HepG2 (cell line): Measurements from ENCODE around the gene CLEC19A. TPM values are rescaled to one million over a fixed set of nuclear protein-coding genes. Genes with fewer than 3 reads are reported as not detected.

Experiments
- ATAC-seq: fragments of 200-7000 bp; cut with Tn5 transposase; 3 replicates; pipeline ENCODE4 v1.9.1; 2020; ENCODE audit warnings: mild to moderate bottlenecking, moderate library complexity
- BruUV-seq: library from RNA; stranded (reverse); fragments of 400-500 nt; replicated peaks from 2 replicates; lab custom pipeline; 2021; lab: Mats Ljungman, UMichigan
- CTCF ChIA-PET: fragments of 300-600 bp; formaldehyde crosslinking; extraction: SDS; loops from one replicate; lab custom pipeline; 2021; ENCODE audit warnings: low total read pairs, inconsistent platforms, low intra/inter-chr PET ratio; lab: Yijun Ruan, JAX
- POLR2A ChIA-PET: fragments of 350-600 bp; sonication (Branson Sonifier 250); formaldehyde crosslinking; loops from one replicate; lab custom pipeline; 2020; ENCODE audit warnings: antibody characterized with exemption, inconsistent platforms; lab: Yijun Ruan, JAX
- DNase-seq: peaks from one replicate; pipeline ENCODE4 v3.0.0-alpha.2; 2015; ENCODE audit warnings: low spot score
- FAIRE-seq: peaks from 3 replicates; lab custom pipeline; 2011; peaks lifted over from hg19 to GRCh38; lab: Jason Lieb, UNC
- H2AFZ ChIP-seq: one replicate; pipeline ENCODE4 v1.6.1; 2011; ENCODE audit warnings: low read length, inconsistent platforms
- H3K27ac ChIP-seq: fragments of 300-600 bp; 3 replicates; pipeline ENCODE4 v1.8.0; 2011; ENCODE audit warnings: mixed run types, mild to moderate bottlenecking, mixed read lengths, low read length, inconsistent platforms; ENCODE audit not compliant: insufficient read depth; ENCODE audit errors: extremely low read length
- H3K27me3 ChIP-seq, 2 experiments: fragments of 200-600 bp in 1 of 2; 2 replicates in 1 of 2; 3 replicates in 1 of 2; pipeline versions ENCODE4 v1.6.0 to v1.8.0; 2011; ENCODE audit warnings: low read length in 2 of 2, mild to moderate bottlenecking in 2 of 2, moderate library complexity in 2 of 2, inconsistent platforms in 1 of 2; ENCODE audit not compliant: insufficient read depth in 2 of 2, control insufficient read depth in 1 of 2
- H3K36me3 ChIP-seq, 2 experiments: fragments of 200-600 bp in 1 of 2; replicated peaks in 1 of 2; 2 replicates in 1 of 2; 3 replicates in 1 of 2; pipeline versions ENCODE4 v1.5.1 to v1.8.0; 2011; ENCODE audit warnings: low read length in 2 of 2, inconsistent platforms in 1 of 2; ENCODE audit not compliant: insufficient read depth in 2 of 2, control insufficient read depth in 1 of 2
- H3K4me1 ChIP-seq: 2 replicates; pipeline ENCODE4 v1.5.1; 2012; ENCODE audit warnings: low read length, inconsistent platforms; ENCODE audit not compliant: insufficient read depth
- H3K4me2 ChIP-seq: 2 replicates; pipeline ENCODE4 v1.6.0; 2011; ENCODE audit warnings: low read depth, low read length, inconsistent platforms
- H3K4me3 ChIP-seq, 3 experiments: fragments of 200-600 bp in 1 of 3; sonication (generic), shearing (Covaris generic) in 1 of 3; replicated peaks in 1 of 3; 2 replicates each; pipeline ENCODE4 v1.5.1; 2011 to 2016; ENCODE audit warnings: low read length in 3 of 3, inconsistent platforms in 2 of 3, low read depth in 2 of 3, mild to moderate bottlenecking in 2 of 3, control low read depth in 1 of 3, mixed read lengths in 1 of 3; ENCODE audit not compliant: insufficient read depth in 1 of 3
- H3K79me2 ChIP-seq: one replicate; pipeline ENCODE4 v1.6.1; 2011; ENCODE audit warnings: low read length, inconsistent platforms; ENCODE audit not compliant: insufficient read depth
- H3K9ac ChIP-seq: 2 replicates; pipeline ENCODE4 v1.6.0; 2011; ENCODE audit warnings: mild to moderate bottlenecking, low read depth, low read length, inconsistent platforms; ENCODE audit not compliant: insufficient read depth
- H3K9me3 ChIP-seq: 2 replicates; pipeline ENCODE4 v1.5.1; 2012; ENCODE audit warnings: mild to moderate bottlenecking, low read length
- H4K20me1 ChIP-seq: 2 replicates; pipeline ENCODE4 v1.6.0; 2011; ENCODE audit warnings: inconsistent platforms, mild to moderate bottlenecking, low read length, moderate library complexity; ENCODE audit not compliant: insufficient read depth
- ATF4 ChIP-seq, 2 experiments: fragments of 450-650 bp in 1 of 2; sonication (generic) in 1 of 2; formaldehyde crosslinking; IDR thresholded peaks; 2 replicates each; pipeline versions ENCODE4 v1.5.0 to v1.8.0; 2020 to 2022; ENCODE audit warnings: mild to moderate bottlenecking in 1 of 2, missing genetic modification reagents in 1 of 2
- DMAP1 ChIP-seq: IDR thresholded peaks from 2 replicates; pipeline ENCODE4 v1.6.1; 2016
- EEA1 ChIP-seq: sonication (generic); formaldehyde crosslinking; IDR thresholded peaks from 2 replicates; pipeline ENCODE4 v1.5.1; 2020; ENCODE audit warnings: mild to moderate bottlenecking, missing genetic modification reagents, borderline replicate concordance
- EZH2 ChIP-seq: conservative IDR thresholded peaks from 2 replicates; pipeline ENCODE4 v1.6.1; 2012; ENCODE audit warnings: mild to moderate bottlenecking, low read depth, low read length, moderate library complexity
- IKZF4 ChIP-seq: sonication (generic); formaldehyde crosslinking; IDR thresholded peaks from 2 replicates; pipeline ENCODE4 v1.5.1; 2020; ENCODE audit warnings: borderline replicate concordance, mild to moderate bottlenecking, low read depth, missing genetic modification reagents; ENCODE audit errors: not compliant biosample characterization
- YEATS4 ChIP-seq: sonication (generic); formaldehyde crosslinking; IDR thresholded peaks from 2 replicates; pipeline ENCODE4 v1.4.0; 2020; ENCODE audit warnings: missing genetic modification reagents, borderline replicate concordance
- ZBTB8A ChIP-seq: sonication (generic); formaldehyde crosslinking; IDR thresholded peaks from 2 replicates; pipeline ENCODE4 v1.4.0; 2020; ENCODE audit warnings: mild to moderate bottlenecking, low read depth, missing genetic modification reagents, borderline replicate concordance
- ZNF382 ChIP-seq: sonication (generic); formaldehyde crosslinking; IDR thresholded peaks from 2 replicates; pipeline ENCODE4 v1.5.0; 2020; ENCODE audit warnings: missing genetic modification reagents, mild to moderate bottlenecking, borderline replicate concordance
- ZNF510 ChIP-seq: sonication (generic); formaldehyde crosslinking; IDR thresholded peaks from 2 replicates; pipeline ENCODE4 v1.4.0; 2020; ENCODE audit warnings: low read depth, mild to moderate bottlenecking, missing genetic modification reagents
- ZNF563 ChIP-seq: sonication (generic); formaldehyde crosslinking; IDR thresholded peaks from 2 replicates; pipeline ENCODE4 v1.8.0; 2022; ENCODE audit warnings: mild to moderate bottlenecking, moderate library complexity, missing genetic modification reagents
- ZNF747 ChIP-seq: sonication (generic); formaldehyde crosslinking; IDR thresholded peaks from 2 replicates; pipeline ENCODE4 v1.8.1; 2023; ENCODE audit warnings: missing genetic modification reagents, mild to moderate bottlenecking, borderline replicate concordance
- WGBS: methylation state at CpG from one replicate; pipeline ENCODE4 v1.1.6; 2017; ENCODE audit warnings: low lambda C conversion rate; 5-methylcytosine and 5-hydroxymethylcytosine counted together
- in situ Hi-C: cut with HindIII; loops from 2 replicates; pipeline ENCODE4 v1.10.0; 2017; ENCODE audit warnings: low pct_unique_long_range_greater_than_20kb; ENCODE audit not compliant: extremely low pct_ligation_motif_present
- intact Hi-C: fragments of 100-400 bp; cut with micrococcal nuclease; formaldehyde crosslinking; loops from one replicate; pipeline ENCODE4 v1.10.0; 2022; ENCODE audit not compliant: unreplicated experiment
- polyA plus RNA-seq, 8 experiments: library from polyadenylated mRNA; depleted of rRNA in 3 of 8; stranded (reverse) in 7 of 8; unstranded in 1 of 8; fragments of >200 nt; fragmentation: Illumina TruSeq in 4 of 8; extraction: Trizol in 4 of 8; gene quantifications; 2 replicates each; pipeline versions ENCODE4 v1.2.1 to v1.2.3, GENCODE V29; 2011 to 2016; ENCODE audit warnings: low read depth in 4 of 8, missing spikeins in 1 of 8, mixed read lengths in 1 of 8; ENCODE audit not compliant: insufficient read depth in 1 of 8
- total RNA-seq, 5 experiments: library from RNA; depleted of rRNA; stranded (reverse); fragments of >200 nt; fragmentation: Illumina TruSeq; extraction: Trizol; gene quantifications; 2 replicates each; pipeline ENCODE4 v1.2.3, GENCODE V29; 2016; ENCODE audit warnings: low read depth in 1 of 5
- TF ChIP-seq, protein P1 (sequence below): sonication (generic); formaldehyde crosslinking; IDR thresholded peaks from 2 replicates; pipeline ENCODE4 v1.5.0; 2020; ENCODE audit warnings: missing genetic modification reagents
- TF ChIP-seq, protein P2 (sequence below): sonication (generic); formaldehyde crosslinking; IDR thresholded peaks from 2 replicates; pipeline ENCODE4 v1.5.0; 2020; ENCODE audit warnings: mild to moderate bottlenecking, missing genetic modification reagents, moderate library complexity
- TF ChIP-seq, protein P3 (sequence below): sonication (generic); formaldehyde crosslinking; IDR thresholded peaks from 2 replicates; pipeline ENCODE4 v1.5.0; 2020; ENCODE audit warnings: missing genetic modification reagents

Gene CLEC19A
- total and polyA plus RNA-seq, 2 of the 13 experiments (the other 11 are each of a cell fraction or from before 2014, with no cell fraction given): not detected

DNA sequence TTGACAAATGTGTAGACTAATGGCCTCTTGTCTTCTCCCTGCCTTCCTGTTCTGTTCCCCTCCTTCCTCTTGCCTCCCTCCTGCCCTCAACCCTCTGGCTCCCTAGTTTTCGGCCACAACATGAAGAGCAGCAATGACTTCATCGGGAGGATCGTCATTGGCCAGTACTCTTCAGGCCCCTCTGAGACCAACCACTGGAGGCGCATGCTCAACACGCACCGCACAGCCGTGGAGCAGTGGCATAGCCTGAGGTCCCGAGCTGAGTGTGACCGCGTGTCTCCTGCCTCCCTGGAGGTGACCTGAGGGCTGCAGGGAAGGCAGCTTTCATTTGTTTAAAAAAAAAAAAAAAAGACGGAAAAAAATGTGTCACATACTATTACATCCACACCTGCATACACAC lies 18.8 kb upstream of the CLEC19A start:
- in situ Hi-C loops: no loop called here
- Histone ChIP-seq H3K9me3 (0 out of 2 replicates have a peak, but pooled peaks cover 5% of the 10 kb centered on the region), H3K9ac (no peak overlapping the region), H3K79me2 (no peaks in the 10 kb centered on the region), H3K4me2 (no peak overlapping the region), H3K27me3 (0 out of 5 replicates have a peak, but pooled peaks cover 0 to 14% of the 10 kb centered on the region in 2 experiments), H4K20me1 (no peaks in the 10 kb centered on the region), H3K27ac (no peak overlapping the region), H3K36me3 (no peaks in the 10 kb centered on the region), H3K4me3 (no peak overlapping the region), H3K4me1 (no peaks in the 10 kb centered on the region), H2AFZ (no peak overlapping the region)
- BruUV-seq: no TSS peak
- ATAC-seq: no peak
- 50% methylated on average over 11 of the region's 11 CpGs for WGBS
- no peak for TF ChIP-seq ZNF510 (CRISPR knock-in tag)
- no peak for TF ChIP-seq ZNF563 (CRISPR knock-in tag)
- TF ChIP-seq ZNF747: no peak
- TF ChIP-seq, protein P1, sequence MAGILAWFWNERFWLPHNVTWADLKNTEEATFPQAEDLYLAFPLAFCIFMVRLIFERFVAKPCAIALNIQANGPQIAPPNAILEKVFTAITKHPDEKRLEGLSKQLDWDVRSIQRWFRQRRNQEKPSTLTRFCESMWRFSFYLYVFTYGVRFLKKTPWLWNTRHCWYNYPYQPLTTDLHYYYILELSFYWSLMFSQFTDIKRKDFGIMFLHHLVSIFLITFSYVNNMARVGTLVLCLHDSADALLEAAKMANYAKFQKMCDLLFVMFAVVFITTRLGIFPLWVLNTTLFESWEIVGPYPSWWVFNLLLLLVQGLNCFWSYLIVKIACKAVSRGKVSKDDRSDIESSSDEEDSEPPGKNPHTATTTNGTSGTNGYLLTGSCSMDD (CRISPR knock-in tag): no peak
- TF ChIP-seq YEATS4: no peak
- TF ChIP-seq, protein P2, sequence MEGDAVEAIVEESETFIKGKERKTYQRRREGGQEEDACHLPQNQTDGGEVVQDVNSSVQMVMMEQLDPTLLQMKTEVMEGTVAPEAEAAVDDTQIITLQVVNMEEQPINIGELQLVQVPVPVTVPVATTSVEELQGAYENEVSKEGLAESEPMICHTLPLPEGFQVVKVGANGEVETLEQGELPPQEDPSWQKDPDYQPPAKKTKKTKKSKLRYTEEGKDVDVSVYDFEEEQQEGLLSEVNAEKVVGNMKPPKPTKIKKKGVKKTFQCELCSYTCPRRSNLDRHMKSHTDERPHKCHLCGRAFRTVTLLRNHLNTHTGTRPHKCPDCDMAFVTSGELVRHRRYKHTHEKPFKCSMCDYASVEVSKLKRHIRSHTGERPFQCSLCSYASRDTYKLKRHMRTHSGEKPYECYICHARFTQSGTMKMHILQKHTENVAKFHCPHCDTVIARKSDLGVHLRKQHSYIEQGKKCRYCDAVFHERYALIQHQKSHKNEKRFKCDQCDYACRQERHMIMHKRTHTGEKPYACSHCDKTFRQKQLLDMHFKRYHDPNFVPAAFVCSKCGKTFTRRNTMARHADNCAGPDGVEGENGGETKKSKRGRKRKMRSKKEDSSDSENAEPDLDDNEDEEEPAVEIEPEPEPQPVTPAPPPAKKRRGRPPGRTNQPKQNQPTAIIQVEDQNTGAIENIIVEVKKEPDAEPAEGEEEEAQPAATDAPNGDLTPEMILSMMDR: no peak
- TF ChIP-seq, protein P3, sequence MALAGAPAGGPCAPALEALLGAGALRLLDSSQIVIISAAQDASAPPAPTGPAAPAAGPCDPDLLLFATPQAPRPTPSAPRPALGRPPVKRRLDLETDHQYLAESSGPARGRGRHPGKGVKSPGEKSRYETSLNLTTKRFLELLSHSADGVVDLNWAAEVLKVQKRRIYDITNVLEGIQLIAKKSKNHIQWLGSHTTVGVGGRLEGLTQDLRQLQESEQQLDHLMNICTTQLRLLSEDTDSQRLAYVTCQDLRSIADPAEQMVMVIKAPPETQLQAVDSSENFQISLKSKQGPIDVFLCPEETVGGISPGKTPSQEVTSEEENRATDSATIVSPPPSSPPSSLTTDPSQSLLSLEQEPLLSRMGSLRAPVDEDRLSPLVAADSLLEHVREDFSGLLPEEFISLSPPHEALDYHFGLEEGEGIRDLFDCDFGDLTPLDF (CRISPR knock-in tag): no peak
- no peak for TF ChIP-seq IKZF4 (CRISPR knock-in tag)
- TF ChIP-seq DMAP1 (CRISPR knock-in tag): no peak
- TF ChIP-seq ZBTB8A (CRISPR knock-in tag): no peak
- TF ChIP-seq EZH2: no peak
- TF ChIP-seq ZNF382 (CRISPR knock-in tag): no peak
- TF ChIP-seq ATF4 (CRISPR knock-in tag; IDR thresholded peaks at IDR 0.05): no peak
- no peak for TF ChIP-seq EEA1
- DNase-seq: no peak
- no peak for FAIRE-seq
- intact Hi-C loops: no loop called here
- POLR2A ChIA-PET: no interaction called here
- CTCF ChIA-PET: no interaction called here
